Pancreas (tissue), 10 donors: ENCODE data around the gene KLHL24. TPM values are rescaled to one million over a fixed set of nuclear protein-coding genes. Genes with fewer than 3 reads are reported as not detected.

Experiments
- ATAC-seq, 4 donors: fragments of 200-7000 bp; cut with Tn5 transposase; one replicate each; pipeline versions ENCODE4 v1.8.0 to v1.9.1; 2020; ENCODE audit warnings: mild to moderate bottlenecking in 4 of 4, moderate library complexity in 4 of 4
- DNase-seq, 6 donors: peaks; one replicate each; pipeline ENCODE4 v3.0.0-alpha.2; 2020
- FAIRE-seq: peaks from 2 replicates; lab custom pipeline; 2012; peaks lifted over from hg19 to GRCh38; lab: Jason Lieb, UNC
- H3K27ac ChIP-seq, 4 donors: fragments of 200-600 bp; sonication (generic); 1 replicate in 3 of 4; 2 replicates in 1 of 4; pipeline versions ENCODE4 v1.5.0 to v1.8.0; 2020
- H3K27me3 ChIP-seq, 4 donors: fragments of 200-600 bp; one replicate each; pipeline ENCODE4 v1.8.0; 2021
- H3K36me3 ChIP-seq, 3 donors: fragments of 200-600 bp; sonication (generic) in 1 of 3; one replicate each; pipeline versions ENCODE4 v1.5.0 to v1.8.0; 2020 to 2021
- H3K4me1 ChIP-seq, 3 donors: fragments of 200-600 bp; one replicate each; pipeline ENCODE4 v1.8.0; 2021
- H3K4me3 ChIP-seq, 4 donors: fragments of 200-600 bp; sonication (generic) in 2 of 4; one replicate each; pipeline versions ENCODE4 v1.5.0 to v1.8.0; 2020 to 2021
- H3K9me3 ChIP-seq, 4 donors: fragments of 200-600 bp; one replicate each; pipeline ENCODE4 v1.8.0; 2021
- WGBS, 2 donors: extraction: QIAGEN DNeasy Blood & Tissue Kit; methylation state at CpG; one replicate each; pipeline ENCODE4 v1.1.7; 2013; 5-methylcytosine and 5-hydroxymethylcytosine counted together
- intact Hi-C, 3 donors: fragments of 100-400 bp; cut with DNase I; formaldehyde crosslinking; loops; one replicate each; pipeline versions ENCODE4 v1.11.1 to v1.14.2; 2022
- polyA plus RNA-seq, 2 donors: library from polyadenylated mRNA; stranded (reverse); fragments of 200-250 nt; gene quantifications; one replicate each; pipeline ENCODE4 v1.2.3, GENCODE V29; 2013
- total RNA-seq, 6 donors: library from RNA; stranded (reverse); fragmentation: NEBNext Ultra II Directional in 4 of 6; extraction: Animal tissue kit (Norgen Biotek cat#: 25700) in 4 of 6; gene quantifications; one replicate each; pipeline versions ENCODE4 v1.2.1 to v1.2.4, GENCODE V29; 2021 to 2023
- TF ChIP-seq, protein P1 (sequence below), 4 donors: fragments of 200-600 bp; sonication (generic) in 3 of 4; IDR thresholded peaks; one replicate each; pipeline versions ENCODE4 v1.5.0 to v1.8.0; 2021; ENCODE audit warnings: antibody characterized with exemption in 4 of 4
- donor health status: healthy with polysubstance abuse.
- donor health status: DM: no; HTN: no; CAD: no; lungs with moderate emphysema.
- donor health status: DM: no; HTN: no; CAD: no.
- donor health status: control.
- donor health status: control.
- donor health status: Bipolar disorder and iron deficiency.
- donor health status: DM: yes; HTN: yes; CAD: no.
- donor health status: DM: no; HTN: no; CAD: no.
- donor health status: DM: no; HTN: no; CAD: no.
- donor health status: DM: yes; HTN: yes; CAD: no.

Gene KLHL24
- total and polyA plus RNA-seq, 8 donors: 5.7 to 40.8 (median 23.9) TPM

DNA sequence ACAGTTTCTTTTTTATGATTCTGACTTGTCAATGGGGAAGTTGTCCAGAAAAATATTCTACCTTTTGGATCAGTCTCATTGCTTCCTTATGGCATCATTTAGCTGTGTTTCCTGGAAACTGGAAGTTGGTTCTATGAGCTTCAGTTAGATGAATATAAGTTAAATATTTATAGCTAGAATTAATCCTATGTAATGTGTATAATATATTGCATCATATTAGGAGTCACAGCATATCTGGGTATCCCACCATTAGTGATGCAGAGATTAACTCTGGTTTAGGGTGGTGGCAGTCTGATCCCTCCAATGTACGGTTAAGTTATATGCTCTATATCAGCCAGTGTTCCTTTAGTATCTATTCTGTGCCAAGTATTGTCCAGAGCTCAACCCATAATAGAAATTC lies 19.3 kb downstream of the KLHL24 start:
- no peak for DNase-seq
- Histone ChIP-seq H3K27me3 (no peaks in the 10 kb centered on the region), H3K4me3 (no peak overlapping the region), H3K36me3 (peaks cover 0 to 45% (median 16%) of the 10 kb centered on the region in 3 donors), H3K9me3 (peaks cover 0 to 10% (median 1%) of the 10 kb centered on the region in 4 donors), H3K27ac (no peak overlapping the region), H3K4me1 (no peaks in the 10 kb centered on the region)
- TF ChIP-seq, protein P1, sequence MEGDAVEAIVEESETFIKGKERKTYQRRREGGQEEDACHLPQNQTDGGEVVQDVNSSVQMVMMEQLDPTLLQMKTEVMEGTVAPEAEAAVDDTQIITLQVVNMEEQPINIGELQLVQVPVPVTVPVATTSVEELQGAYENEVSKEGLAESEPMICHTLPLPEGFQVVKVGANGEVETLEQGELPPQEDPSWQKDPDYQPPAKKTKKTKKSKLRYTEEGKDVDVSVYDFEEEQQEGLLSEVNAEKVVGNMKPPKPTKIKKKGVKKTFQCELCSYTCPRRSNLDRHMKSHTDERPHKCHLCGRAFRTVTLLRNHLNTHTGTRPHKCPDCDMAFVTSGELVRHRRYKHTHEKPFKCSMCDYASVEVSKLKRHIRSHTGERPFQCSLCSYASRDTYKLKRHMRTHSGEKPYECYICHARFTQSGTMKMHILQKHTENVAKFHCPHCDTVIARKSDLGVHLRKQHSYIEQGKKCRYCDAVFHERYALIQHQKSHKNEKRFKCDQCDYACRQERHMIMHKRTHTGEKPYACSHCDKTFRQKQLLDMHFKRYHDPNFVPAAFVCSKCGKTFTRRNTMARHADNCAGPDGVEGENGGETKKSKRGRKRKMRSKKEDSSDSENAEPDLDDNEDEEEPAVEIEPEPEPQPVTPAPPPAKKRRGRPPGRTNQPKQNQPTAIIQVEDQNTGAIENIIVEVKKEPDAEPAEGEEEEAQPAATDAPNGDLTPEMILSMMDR (IDR thresholded peaks at IDR 0.05): no peak
- intact Hi-C loops: no loop called here
- no peak for ATAC-seq
- no peak for FAIRE-seq
- 100% methylated on average over 1 of the region's 1 CpG for WGBS, 2 donors

- H3K4me3 ChIP-seq: no peak overlapping the region
- no peak for FAIRE-seq
- peak in 3 of 4 donors; percentile 36 to 58 (median 39) for ATAC-seq
- peaks cover 0 to 10% (median 0%) of the 10 kb centered on the region in 3 donors for H3K4me1 ChIP-seq
- no peaks in the 10 kb centered on the region for H3K9me3 ChIP-seq
- no peak overlapping the region for H3K27ac ChIP-seq
- peaks cover 0 to 33% (median 13%) of the 10 kb centered on the region in 3 donors for H3K36me3 ChIP-seq
- intact Hi-C loops: no loop called here
- no peak for DNase-seq
- TF ChIP-seq, protein P1 (IDR thresholded peaks at IDR 0.05): no peak
- no peaks in the 10 kb centered on the region for H3K27me3 ChIP-seq
- WGBS, 2 donors: 7 to 30% methylated on average over 3 of the region's 3 CpGs
Measured at GRCh38 chr3:183662099-183662498, 26.7 kb downstream of the KLHL24 start.

DNA sequence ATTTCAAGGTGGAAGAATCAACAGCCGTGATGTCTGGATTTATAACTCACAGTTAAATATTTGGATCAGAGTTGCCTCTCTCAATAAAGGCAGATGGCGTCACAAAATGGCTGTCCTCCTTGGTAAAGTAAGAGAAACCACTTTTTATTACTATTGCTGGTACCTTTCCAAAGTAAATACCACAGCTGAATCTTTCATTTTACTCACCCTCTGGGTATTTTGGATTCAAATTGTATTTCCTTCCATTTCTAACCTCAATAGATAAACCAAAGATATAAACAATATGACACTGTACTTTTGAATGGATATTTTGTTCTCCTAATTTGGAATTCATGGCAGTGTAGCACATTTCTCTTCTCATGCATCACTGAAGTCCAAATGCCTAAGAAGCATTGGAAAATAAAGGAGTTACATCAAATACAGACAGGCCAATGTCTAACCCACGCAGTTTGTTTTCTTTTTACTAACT lies 29.5 kb downstream of the KLHL24 start:
- 79 to 81% methylated on average over 3 of the region's 3 CpGs for WGBS, 2 donors
- ATAC-seq (no peak), DNase-seq (no peak), FAIRE-seq (peak; percentile 77)
- H3K4me1 ChIP-seq: peaks cover 0 to 10% (median 0%) of the 10 kb centered on the region in 3 donors
- H3K27ac ChIP-seq: no peak overlapping the region
- intact Hi-C loops: no loop called here
- no peaks in the 10 kb centered on the region for H3K27me3 ChIP-seq
- TF ChIP-seq, protein P1 (IDR thresholded peaks at IDR 0.05): no peak
- H3K36me3 ChIP-seq: peaks cover 0 to 51% (median 18%) of the 10 kb centered on the region in 3 donors
- no peaks in the 10 kb centered on the region for H3K9me3 ChIP-seq
- no peak overlapping the region for H3K4me3 ChIP-seq

- intact Hi-C loops: no loop called here
Measured at GRCh38 chr3:183680061-183680460, 44.6 kb downstream of the KLHL24 start.

DNA sequence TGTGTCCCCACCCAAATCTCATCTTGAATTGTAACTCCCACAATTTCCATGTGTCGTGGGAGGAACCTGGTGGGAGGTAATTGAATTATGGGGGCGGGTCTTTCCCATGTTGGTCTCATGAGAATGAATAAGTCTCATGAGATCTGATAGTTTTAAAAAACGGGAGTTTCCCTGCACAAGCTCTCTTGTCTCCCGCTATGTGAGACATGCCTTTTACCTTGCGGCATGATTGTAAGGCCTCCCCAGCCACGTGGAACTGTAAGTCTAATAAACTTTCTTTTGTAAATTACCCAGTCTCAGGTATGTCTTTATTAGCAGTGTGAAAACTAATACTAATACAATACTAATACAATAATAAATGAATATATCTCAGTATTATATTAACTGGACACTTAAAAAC lies 52.3 kb downstream of the KLHL24 start:
- TF ChIP-seq, protein P1 (IDR thresholded peaks at IDR 0.05): no peak
- Histone ChIP-seq H3K4me3 (no peak overlapping the region), H3K36me3 (no peaks in the 10 kb centered on the region), H3K27ac (no peak overlapping the region), H3K4me1 (no peaks in the 10 kb centered on the region), H3K27me3 (no peaks in the 10 kb centered on the region), H3K9me3 (no peaks in the 10 kb centered on the region)
- 81 to 87% methylated on average over 6 of the region's 6 CpGs for WGBS, 2 donors
- DNase-seq: no peak
- no peak for FAIRE-seq
- intact Hi-C loops: no loop called here
- ATAC-seq: no peak

More at GRCh38 chr3:183680061-183680460, 44.6 kb downstream of the KLHL24 start:
- H3K4me3 ChIP-seq: no peak overlapping the region
- no peak overlapping the region for H3K27ac ChIP-seq
- no peak for ATAC-seq
- no peaks in the 10 kb centered on the region for H3K4me1 ChIP-seq
- no peak for FAIRE-seq
- no peaks in the 10 kb centered on the region for H3K27me3 ChIP-seq
- peaks cover 0 to 26% (median 0%) of the 10 kb centered on the region in 3 donors for H3K36me3 ChIP-seq
- TF ChIP-seq, protein P1 (IDR thresholded peaks at IDR 0.05): no peak
- 85 to 95% methylated on average over 3 of the region's 3 CpGs for WGBS, 2 donors
- DNase-seq: no peak
- H3K9me3 ChIP-seq: no peaks in the 10 kb centered on the region
